SIG-M5 treated with dmso at 0.1 percent for 504 hours (cell line): ENCODE measurements around the gene SEMA3C.

ENCODE experiments used
- DNase-seq: peaks from one replicate; lab custom pipeline; 2025; ENCODE audit not compliant: unreplicated experiment; lab: John Stamatoyannopoulos, UW

SEMA3C gene

GRCh38 chr7:80890426-80891258 lies 28.2 kb downstream of the SEMA3C start:
- no peak for DNase-seq

- DNase-seq = no peak
Measured at GRCh38 chr7:80889525-80889924, 29.3 kb downstream of the SEMA3C start.

- DNase-seq = no peak
Measured at GRCh38 chr7:80885757-80886156, 33.1 kb downstream of the SEMA3C start.

GRCh38 chr7:80884511-80885195 lies 34.2 kb downstream of the SEMA3C start:
- DNase-seq = no peak

GRCh38 chr7:80883154-80884025 lies 35.5 kb downstream of the SEMA3C start:
- peak; percentile 67 for DNase-seq

- no peak for DNase-seq
Measured at GRCh38 chr7:80882213-80882801, 36.5 kb downstream of the SEMA3C start.

- no peak for DNase-seq
Measured at GRCh38 chr7:80881351-80881900, 37.4 kb downstream of the SEMA3C start.

- no peak for DNase-seq
Measured at GRCh38 chr7:80879849-80880248, 39.0 kb downstream of the SEMA3C start.

- peak; percentile 14 for DNase-seq
Measured at GRCh38 chr7:80876894-80877414, 41.9 kb downstream of the SEMA3C start.

GRCh38 chr7:80875537-80876120 lies 43.2 kb downstream of the SEMA3C start:
- DNase-seq = no peak

- DNase-seq = no peak
Measured at GRCh38 chr7:80873140-80873539, 45.7 kb downstream of the SEMA3C start.

- DNase-seq = no peak
Measured at GRCh38 chr7:80871228-80871627, 47.6 kb downstream of the SEMA3C start.

GRCh38 chr7:80870813-80871212 lies 48.0 kb downstream of the SEMA3C start:
- DNase-seq = no peak

- DNase-seq = no peak
Measured at GRCh38 chr7:80869821-80870751, 48.8 kb downstream of the SEMA3C start.

GRCh38 chr7:80869106-80869784 lies 49.6 kb downstream of the SEMA3C start:
- DNase-seq = no peak

GRCh38 chr7:80868566-80868965 lies 50.3 kb downstream of the SEMA3C start:
- no peak for DNase-seq

GRCh38 chr7:80860554-80860953 lies 58.3 kb downstream of the SEMA3C start:
- no peak for DNase-seq

- no peak for DNase-seq
Measured at GRCh38 chr7:80859272-80859970, 59.4 kb downstream of the SEMA3C start.
